Right renal cortex interstitium (tissue), 3 donors: ENCODE data around the gene LRRK1. TPM values are rescaled to one million over a fixed set of nuclear protein-coding genes. Genes with fewer than 3 reads are reported as not detected.

Source experiments
- DNase-seq, 3 donors: peaks; one replicate each; pipeline ENCODE4 v3.0.0-alpha.2; 2013; ENCODE audit warnings: low read depth in 3 of 3, low spot score in 2 of 3
- polyA plus RNA-seq, 3 donors: library from polyadenylated mRNA; unstranded; fragments of 120-200 nt; gene quantifications; one replicate each; pipeline ENCODE4 v1.2.1, GENCODE V29; 2013; ENCODE audit not compliant: insufficient read length in 3 of 3

Gene LRRK1
- polyA plus RNA-seq, 3 donors = 1.7 to 3.6 (median 3.1) TPM

DNA sequence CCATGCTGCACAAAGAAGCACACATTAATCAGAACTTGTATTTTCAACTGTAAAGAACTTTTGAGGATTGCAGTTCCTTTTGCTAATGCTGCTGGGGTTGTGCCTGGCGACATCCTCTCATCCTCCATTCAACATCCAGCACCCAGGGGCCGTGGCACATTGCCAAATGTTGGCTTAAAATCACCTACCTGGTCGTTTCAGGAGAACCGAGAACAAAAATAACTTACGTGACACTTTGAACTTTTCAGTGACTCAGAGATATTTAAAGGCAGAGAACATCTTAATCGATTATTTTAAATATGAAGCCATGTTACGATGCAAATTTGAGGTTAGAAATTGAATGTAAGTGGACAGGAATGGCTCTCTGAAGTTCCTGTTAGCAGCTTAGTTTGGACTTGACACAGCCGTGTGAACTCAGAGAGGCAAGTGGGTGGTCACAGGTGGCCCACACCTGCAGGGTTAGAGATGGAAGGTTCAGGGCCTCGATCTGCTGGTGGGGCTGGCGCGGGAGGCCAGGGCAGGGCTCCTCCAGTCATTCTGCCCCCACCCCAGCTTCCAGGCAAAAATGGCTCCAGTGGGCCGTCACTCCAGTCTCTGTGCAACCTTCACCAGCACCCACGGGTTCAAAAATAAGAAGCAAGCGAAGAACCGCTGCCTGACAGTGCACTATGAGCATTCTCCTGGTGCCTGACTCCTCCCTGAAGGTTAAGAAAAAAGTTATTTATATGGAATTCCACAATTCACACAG is 12.2 kb downstream of the LRRK1 start:
- DNase-seq = no peak

- no peak for DNase-seq
These were observed 13.7 kb downstream of the LRRK1 start for GRCh38 chr15:100932676-100933348.

DNA sequence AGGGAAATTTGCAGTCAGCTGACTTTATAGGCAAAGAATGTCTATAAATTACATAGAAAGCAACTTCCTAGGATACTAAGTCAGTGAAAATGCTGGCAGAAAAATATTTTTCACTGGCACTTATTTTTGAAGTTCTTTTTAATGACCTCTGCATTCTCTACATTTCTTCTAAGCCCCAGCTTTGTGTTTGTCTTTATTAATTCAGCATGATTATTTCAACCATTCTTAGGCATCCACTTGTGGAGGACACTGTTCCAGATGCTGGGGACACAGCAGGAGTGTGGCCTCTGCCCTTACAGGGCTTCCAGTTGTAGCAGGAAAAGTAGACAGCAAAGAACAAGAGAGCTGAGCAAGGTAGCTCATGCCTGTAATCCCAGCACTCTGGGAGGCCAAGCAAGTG is 15.0 kb downstream of the LRRK1 start:
- DNase-seq = no peak

DNA sequence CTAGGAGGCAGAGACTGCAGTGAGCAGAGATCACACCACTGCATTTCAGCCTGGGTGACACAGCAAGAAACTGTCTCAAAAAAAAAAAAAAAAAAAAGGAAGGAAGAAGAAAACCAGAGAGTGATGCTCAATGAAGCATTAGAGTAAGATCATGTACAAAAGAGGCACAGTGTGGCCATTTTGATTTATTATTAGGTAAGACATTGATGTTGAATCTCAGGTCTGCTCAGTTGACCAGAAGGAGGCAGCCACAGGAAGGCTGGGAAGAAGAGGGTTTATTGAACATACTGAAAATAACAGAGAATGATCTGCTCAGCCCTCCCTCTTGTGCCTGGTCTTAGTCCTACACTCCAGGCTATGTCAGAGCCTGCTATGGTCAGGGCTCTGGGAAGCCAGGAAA is 15.6 kb downstream of the LRRK1 start:
- DNase-seq = no peak

GRCh38 chr15:100937171-100937570 is 18.0 kb downstream of the LRRK1 start:
- no peak for DNase-seq

DNA sequence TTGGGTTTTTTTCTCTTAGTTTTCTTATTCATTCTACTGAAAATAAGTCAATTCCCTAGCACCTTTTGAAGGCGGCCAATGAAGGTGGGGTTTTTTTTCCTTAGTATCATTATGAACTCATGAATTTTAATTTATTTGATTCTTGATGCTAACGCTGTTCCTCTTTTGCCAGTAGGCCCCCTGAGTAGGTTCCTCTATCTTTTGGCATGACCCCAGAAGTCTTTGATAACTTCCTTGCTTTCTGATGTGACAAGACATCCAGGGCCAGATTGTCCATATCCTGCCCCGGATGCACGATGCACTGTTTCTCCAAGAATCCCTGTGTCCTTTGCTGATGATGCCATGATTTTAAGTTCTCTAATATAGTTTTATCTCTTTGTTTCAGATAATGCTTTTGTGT is 20.6 kb downstream of the LRRK1 start:
- DNase-seq = no peak

GRCh38 chr15:100940767-100941379 is 21.7 kb downstream of the LRRK1 start:
- no peak for DNase-seq

- DNase-seq = no peak
These were observed 22.4 kb downstream of the LRRK1 start for GRCh38 chr15:100941536-100941935.

GRCh38 chr15:100942656-100943425 is 23.7 kb downstream of the LRRK1 start:
- no peak for DNase-seq

DNA sequence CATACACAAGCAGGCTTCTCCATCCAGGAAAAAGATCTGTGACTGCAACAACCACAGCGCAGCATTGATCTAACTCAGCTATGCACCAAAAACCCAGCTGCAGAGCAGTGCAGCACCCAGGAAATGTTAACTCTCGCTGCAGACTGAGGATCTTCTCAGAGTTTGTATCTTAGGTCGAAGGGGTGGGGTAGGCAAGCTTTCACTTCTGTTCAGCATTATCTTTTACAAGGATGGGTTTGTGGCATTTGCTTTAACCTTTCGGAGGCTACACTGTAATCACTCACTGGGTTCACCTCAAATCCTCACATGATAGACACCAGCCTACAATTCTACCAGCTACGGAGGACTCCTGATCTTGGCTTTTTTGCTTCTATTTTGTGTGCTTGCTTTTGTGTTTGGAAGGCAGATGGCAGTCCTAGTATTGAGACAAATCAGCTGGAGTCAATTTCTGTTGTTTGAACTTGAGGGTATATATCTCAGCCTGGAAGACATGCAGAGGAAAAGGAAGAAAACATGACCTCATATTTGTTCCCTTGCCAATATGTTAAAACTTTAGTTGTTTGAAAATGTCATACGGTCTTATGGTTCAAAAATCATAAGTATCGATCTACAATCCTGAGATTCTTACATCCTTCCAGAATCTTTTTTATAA is 25.2 kb downstream of the LRRK1 start:
- DNase-seq = no peak

DNA sequence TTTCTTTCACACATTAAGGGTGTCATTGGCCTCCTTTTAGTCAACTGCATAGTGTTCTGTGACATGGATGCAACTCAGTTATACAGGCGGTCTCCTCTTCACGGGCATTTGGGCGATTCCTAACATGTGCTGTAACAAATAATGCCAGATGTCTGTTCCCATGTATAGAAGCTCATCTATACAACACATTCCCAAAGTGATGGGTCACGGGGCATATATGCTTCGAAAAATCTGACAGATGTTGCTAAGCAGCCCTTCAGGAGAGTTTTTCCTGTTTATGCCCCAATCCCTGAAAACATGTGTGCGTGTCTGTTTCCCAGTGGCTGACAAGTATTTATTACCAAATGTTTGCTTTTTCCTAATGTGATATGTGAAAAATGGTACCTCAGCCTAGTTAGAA is 25.8 kb downstream of the LRRK1 start:
- no peak for DNase-seq

DNA sequence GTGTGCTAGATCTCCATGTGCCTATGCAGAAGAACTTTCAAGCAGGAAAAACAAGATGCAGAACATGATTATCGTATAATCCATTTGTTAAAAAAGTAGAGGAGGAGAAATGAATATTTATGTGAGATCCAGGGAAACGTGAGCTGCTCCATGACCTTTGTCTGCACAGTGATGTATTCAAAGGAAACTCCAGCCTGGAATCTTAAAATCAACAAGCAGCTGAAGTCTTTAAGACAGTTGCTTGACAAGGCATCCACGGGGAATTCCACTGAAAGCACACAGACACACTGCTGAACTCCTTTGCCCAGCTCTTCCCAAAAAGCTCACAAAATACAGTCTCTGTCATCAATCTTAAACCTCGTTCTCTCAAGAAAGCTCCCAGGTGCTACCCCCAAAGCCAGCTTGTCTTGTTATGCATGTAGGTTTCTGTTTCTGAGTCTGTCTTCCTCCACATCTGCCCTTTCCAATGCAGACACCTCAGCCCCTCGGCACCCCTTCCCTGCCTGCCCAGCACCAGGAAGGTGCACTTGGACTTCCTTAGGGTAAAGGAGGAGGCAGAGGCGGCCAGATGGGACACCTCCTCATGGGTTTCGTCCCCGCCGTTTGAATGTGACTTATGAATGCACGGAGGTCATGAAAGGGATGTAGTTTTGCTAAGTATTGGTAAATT is 28.7 kb downstream of the LRRK1 start:
- no peak for DNase-seq

DNA sequence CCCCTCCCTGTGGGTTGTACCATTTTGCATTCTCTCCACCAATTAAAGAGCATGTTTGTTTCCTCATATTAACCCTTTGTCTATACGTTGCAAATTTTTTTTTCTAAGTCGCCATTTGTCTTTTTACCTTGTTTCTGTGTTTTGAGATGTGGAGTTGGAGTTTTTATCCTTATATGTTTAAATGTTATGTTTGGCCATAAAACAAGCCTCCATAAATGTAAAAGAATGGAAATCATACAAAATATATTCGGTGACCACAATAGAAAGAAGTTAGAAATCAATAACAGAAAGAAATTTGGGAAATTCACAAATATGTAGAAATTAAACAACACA is 29.2 kb downstream of the LRRK1 start:
- DNase-seq = no peak

GRCh38 chr15:100949691-100950090 is 30.5 kb downstream of the LRRK1 start:
- no peak for DNase-seq

GRCh38 chr15:100951965-100952364 is 32.8 kb downstream of the LRRK1 start:
- DNase-seq = no peak

DNA sequence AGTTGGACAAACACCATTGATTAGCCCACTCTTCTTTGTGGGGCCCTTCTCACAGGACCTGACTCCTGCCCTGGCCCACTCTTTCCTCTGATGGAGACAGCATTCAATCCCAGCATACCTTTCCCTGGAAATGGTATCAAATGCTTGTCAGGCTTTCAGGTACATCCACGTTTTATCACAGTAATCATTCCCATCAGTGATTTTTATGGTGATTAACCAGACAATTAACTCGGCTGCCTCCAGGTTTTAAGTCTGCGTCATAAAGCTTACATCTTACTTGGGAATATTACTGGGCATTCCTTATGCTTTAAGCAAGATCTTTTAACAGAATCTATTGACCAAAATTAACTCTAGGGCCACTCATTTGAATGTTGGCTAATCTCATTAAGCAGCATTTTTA is 33.4 kb downstream of the LRRK1 start:
- DNase-seq = no peak

GRCh38 chr15:100958326-100959065 is 39.3 kb downstream of the LRRK1 start:
- no peak for DNase-seq

DNA sequence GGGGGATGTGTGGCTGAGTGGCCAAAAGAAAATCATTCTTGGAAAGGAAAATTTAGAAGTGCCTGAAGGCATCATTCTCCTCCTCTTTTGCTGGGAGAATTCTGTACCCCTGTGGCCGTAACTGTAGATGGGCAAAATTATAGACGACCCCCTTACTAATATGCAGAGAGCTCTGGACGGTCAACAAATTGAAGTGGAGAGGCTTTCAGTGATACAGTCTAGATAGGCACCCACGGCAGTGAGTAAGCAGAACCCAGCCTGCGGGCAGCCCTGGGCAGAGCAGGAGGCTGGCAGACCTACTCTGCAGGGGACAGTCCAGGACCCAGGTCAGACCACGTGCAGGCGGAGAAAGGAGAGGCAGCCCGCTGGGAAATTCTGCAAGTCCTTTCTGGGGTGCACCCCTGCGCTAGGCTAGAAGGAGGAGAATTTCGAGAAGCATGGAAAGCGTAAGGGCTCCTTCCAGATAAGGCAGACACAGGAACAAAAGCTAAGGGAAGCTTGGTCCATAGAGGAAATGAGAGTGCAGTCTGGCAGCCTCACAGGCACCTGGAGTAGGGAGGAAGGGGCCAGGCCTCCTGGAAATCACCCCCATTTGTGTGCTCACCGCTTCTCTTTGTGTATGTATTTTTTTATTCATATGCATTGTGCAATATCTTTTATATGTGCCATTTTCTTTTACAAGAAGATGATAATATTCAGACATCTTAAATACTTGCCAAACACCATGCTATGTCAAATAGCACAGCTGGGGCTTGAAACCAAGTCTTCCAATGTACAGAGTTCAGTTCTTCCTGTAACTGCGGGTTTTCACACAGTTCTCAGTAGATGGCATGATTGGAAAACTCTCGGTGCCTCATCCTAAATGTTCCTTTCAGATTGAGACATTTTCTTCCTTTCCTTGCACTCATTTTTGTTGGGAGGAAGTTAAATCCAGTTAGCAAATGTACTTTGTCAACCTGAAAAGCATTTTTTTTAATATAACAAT is 40.2 kb downstream of the LRRK1 start:
- no peak for DNase-seq
